RWPE2 (cell line): ENCODE data around the gene DPEP3.

Experiments used
- ATAC-seq: fragments of 200-7000 bp; cut with Tn5 transposase; 3 replicates; pipeline ENCODE4 v1.9.1; 2021; ENCODE audit warnings: low read depth
- DNase-seq: peaks from one replicate; pipeline ENCODE4 v3.0.0-alpha.2; 2020; ENCODE audit warnings: low spot score
- H3K27ac ChIP-seq: fragments of 450-650 bp; 2 replicates; pipeline ENCODE4 v1.5.1; 2017; ENCODE audit warnings: mild to moderate bottlenecking; ENCODE audit not compliant: poor library complexity, severe bottlenecking
- H3K27me3 ChIP-seq: fragments of 250-450 bp; sonication (Bioruptor Pico); 2 replicates; pipeline ENCODE4 v1.5.1; 2021; ENCODE audit warnings: mild to moderate bottlenecking, moderate library complexity; ENCODE audit not compliant: insufficient read depth, poor library complexity, severe bottlenecking
- H3K36me3 ChIP-seq: fragments of 250-450 bp; sonication (Bioruptor Pico); 2 replicates; pipeline ENCODE4 v1.5.1; 2020; ENCODE audit warnings: low read depth, mild to moderate bottlenecking, moderate library complexity
- H3K4me1 ChIP-seq: fragments of 250-450 bp; sonication (Bioruptor Pico); 2 replicates; pipeline ENCODE4 v1.5.1; 2021; ENCODE audit warnings: mild to moderate bottlenecking, moderate library complexity; ENCODE audit not compliant: insufficient read depth, poor library complexity, severe bottlenecking
- H3K4me3 ChIP-seq: fragments of 250-450 bp; sonication (Bioruptor Pico); 2 replicates; pipeline ENCODE4 v1.5.1; 2021; ENCODE audit warnings: mild to moderate bottlenecking, moderate library complexity; ENCODE audit not compliant: severe bottlenecking
- H3K9me3 ChIP-seq: fragments of 250-450 bp; sonication (Bioruptor Pico); 2 replicates; pipeline ENCODE4 v1.5.1; 2021; ENCODE audit warnings: mild to moderate bottlenecking, moderate library complexity; ENCODE audit not compliant: severe bottlenecking
- TF ChIP-seq, protein P1 (sequence below): fragments of 450-650 bp; IDR thresholded peaks from one replicate; pipeline ENCODE4 v1.5.1; 2017; ENCODE audit warnings: mild to moderate bottlenecking, moderate library complexity; ENCODE audit not compliant: poor library complexity, severe bottlenecking

The DPEP3 gene

DNA sequence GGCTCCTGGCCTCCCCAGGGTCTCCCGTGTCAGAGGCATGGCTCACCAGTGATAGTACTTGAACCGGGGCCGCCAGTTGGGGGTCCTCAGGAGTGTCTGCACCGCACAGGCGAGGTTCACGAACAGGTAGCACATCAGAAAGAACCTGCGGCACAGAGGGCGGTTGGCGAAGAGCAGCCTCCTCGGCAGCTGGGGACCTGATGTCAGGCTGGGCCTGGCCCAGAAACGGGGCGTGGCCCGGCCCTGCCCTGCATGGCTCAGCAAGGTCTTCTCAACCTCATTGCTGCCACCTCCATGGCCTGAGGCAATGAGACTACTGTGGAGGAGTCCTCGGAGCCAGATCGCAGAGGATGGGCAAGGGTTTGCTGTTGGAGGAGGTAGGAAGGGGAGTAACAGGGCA, 32.3 kb downstream of the DPEP3 start:
- H3K4me3 ChIP-seq, result no peak overlapping the region
- no peaks in the 10 kb centered on the region for H3K4me1 ChIP-seq
- no peaks in the 10 kb centered on the region for H3K27me3 ChIP-seq
- no peaks in the 10 kb centered on the region for H3K9me3 ChIP-seq
- TF ChIP-seq, protein P1, sequence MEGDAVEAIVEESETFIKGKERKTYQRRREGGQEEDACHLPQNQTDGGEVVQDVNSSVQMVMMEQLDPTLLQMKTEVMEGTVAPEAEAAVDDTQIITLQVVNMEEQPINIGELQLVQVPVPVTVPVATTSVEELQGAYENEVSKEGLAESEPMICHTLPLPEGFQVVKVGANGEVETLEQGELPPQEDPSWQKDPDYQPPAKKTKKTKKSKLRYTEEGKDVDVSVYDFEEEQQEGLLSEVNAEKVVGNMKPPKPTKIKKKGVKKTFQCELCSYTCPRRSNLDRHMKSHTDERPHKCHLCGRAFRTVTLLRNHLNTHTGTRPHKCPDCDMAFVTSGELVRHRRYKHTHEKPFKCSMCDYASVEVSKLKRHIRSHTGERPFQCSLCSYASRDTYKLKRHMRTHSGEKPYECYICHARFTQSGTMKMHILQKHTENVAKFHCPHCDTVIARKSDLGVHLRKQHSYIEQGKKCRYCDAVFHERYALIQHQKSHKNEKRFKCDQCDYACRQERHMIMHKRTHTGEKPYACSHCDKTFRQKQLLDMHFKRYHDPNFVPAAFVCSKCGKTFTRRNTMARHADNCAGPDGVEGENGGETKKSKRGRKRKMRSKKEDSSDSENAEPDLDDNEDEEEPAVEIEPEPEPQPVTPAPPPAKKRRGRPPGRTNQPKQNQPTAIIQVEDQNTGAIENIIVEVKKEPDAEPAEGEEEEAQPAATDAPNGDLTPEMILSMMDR, result no peak
- no peak for DNase-seq
- no peak overlapping the region for H3K27ac ChIP-seq
- peaks cover 95% of the 10 kb centered on the region for H3K36me3 ChIP-seq
- ATAC-seq, result no peak

DNA sequence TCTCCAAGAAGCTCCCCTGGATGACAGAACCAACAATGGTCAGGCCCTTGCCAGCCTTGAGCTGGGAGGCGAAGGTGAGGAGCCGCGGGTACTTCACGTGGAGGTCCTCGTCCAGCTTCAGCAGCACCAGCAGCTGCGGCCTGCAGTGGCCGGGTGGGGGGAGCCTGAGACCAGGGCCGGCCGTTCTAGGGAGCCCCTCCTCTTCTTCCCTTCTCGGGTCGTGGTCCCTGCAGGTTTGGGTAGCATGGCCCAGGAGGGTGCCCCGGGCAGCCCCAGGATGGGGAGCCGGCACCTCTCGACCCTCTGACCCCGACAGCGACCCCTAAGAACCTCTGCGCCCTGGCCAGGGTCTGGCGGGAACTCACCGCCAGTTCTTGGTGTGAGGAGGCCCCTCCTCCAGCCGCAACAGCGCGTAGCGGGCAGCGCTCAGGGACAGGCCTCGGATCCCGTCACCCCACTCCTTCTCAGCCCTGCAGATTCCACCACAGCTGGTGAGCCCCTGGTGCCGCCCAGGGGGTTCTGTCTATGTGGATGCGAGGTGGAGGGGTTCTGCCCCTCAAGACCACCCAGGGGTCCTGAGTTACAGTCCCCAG, 33.2 kb downstream of the DPEP3 start:
- Histone ChIP-seq H3K9me3 (no peaks in the 10 kb centered on the region), H3K4me3 (no peak overlapping the region), H3K4me1 (no peaks in the 10 kb centered on the region), H3K27ac (no peak overlapping the region), H3K36me3 (peaks cover 97% of the 10 kb centered on the region), H3K27me3 (no peaks in the 10 kb centered on the region)
- DNase-seq, result no peak
- TF ChIP-seq, protein P1, result no peak
- ATAC-seq, result no peak

DNA sequence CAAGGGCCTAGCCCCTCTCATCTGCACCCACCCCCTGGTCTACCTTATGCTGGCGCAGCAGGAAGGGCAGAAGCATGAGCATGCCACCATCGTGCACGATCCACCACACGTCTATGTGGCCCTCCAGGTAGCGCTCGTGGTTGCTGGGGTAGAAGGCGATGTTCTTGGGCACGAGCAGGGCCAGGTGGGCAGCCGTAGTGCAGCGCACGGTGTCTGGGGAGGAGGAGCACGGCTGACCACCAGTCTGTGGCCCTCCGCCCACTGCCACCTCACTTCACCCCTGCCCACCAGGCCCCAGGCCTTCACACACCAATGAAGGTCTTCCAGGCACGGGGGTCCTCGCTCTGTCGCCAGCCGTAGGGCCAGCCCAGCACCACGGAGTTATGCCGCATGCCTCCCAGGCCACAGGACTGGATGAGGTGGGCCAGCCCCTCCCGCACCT, 34.1 kb downstream of the DPEP3 start:
- DNase-seq, result no peak
- TF ChIP-seq, protein P1, result no peak
- Histone ChIP-seq H3K4me3 (no peak overlapping the region), H3K27me3 (no peaks in the 10 kb centered on the region), H3K36me3 (peaks cover 95% of the 10 kb centered on the region), H3K4me1 (no peaks in the 10 kb centered on the region), H3K9me3 (no peaks in the 10 kb centered on the region), H3K27ac (no peak overlapping the region)
- no peak for ATAC-seq

DNA sequence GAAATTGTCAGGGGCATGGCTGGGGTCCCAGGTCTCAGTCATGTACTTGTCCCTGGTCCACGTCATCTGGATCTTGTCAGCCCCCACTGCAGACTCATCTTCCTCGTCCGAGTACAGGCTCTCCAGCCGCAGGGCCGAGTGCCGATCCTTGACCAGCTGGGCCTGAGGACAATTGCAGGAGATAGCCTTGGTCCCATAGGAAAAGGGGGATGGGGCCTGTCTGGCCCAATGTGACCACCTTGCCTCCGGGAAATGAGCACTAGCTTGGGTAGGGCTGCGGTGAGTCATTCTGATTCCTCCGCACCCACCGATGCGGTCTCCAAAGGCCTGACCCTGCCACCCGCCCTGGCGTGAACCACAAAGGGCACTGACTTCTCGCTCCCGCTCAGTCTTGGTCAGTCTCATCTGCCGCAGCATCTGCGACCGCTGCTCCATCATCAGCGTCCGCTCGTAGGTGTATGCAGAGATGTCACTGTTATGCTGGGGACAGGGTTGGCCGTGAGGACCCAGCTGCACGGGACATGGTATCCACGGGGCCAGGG, 34.8 kb downstream of the DPEP3 start:
- peaks cover 90% of the 10 kb centered on the region for H3K36me3 ChIP-seq

More for the DNA sequence above, 34.8 kb downstream of the DPEP3 start:
- TF ChIP-seq, protein P1, result no peak
- Histone ChIP-seq H3K27ac (no peak overlapping the region), H3K27me3 (no peaks in the 10 kb centered on the region), H3K4me1 (no peaks in the 10 kb centered on the region), H3K9me3 (no peaks in the 10 kb centered on the region), H3K4me3 (no peak overlapping the region)
- no peak for ATAC-seq
- no peak for DNase-seq
